Measurements from ENCODE around the gene SLC9A9.
"Not testable (repeated sequence)": the region's sequence is repeated elsewhere in the genome, so short reads cannot be mapped to it uniquely, and the experiment has no call there.

The SLC9A9 gene

GRCh38 chr3:143439817-143440216, 408.5 kb downstream of the SLC9A9 start:
- no peak overlapping the region for H3K4me3 ChIP-seq (ENCODE audit: low read length)
- TF ChIP-seq ZNF274 (IDR thresholded peaks at IDR 0.05; ENCODE audit: low read depth, low read length): no peak

DNA sequence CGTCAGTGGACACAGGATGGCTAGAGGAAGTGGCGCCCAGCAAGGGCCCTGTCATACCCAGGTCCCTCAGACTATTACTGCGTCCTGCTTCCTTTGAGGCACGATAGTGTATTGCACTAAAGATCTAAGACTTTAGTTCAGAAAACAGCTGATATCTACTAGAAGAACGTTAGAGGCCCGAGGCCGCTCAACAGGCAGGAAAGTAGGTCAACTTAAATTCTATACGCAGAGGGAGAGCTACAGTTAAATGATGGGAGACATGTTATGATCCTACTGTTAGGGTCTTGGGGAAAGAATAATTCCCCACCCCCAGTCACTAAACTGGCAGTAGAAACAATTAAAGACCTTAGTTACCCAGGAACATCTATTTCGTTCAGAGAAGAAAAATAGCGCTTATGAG, 410.9 kb downstream of the SLC9A9 start:
- no peak overlapping the region for H3K4me3 ChIP-seq (ENCODE audit: low read length)
- TF ChIP-seq ZNF274 (IDR thresholded peaks at IDR 0.05; ENCODE audit: low read depth, low read length): no peak

GRCh38 chr3:143436231-143436930, 411.9 kb downstream of the SLC9A9 start:
- H3K4me3 ChIP-seq (ENCODE audit: low read length): no peak overlapping the region
- TF ChIP-seq ZNF274 (IDR thresholded peaks at IDR 0.05; ENCODE audit: low read depth, low read length): no peak

DNA sequence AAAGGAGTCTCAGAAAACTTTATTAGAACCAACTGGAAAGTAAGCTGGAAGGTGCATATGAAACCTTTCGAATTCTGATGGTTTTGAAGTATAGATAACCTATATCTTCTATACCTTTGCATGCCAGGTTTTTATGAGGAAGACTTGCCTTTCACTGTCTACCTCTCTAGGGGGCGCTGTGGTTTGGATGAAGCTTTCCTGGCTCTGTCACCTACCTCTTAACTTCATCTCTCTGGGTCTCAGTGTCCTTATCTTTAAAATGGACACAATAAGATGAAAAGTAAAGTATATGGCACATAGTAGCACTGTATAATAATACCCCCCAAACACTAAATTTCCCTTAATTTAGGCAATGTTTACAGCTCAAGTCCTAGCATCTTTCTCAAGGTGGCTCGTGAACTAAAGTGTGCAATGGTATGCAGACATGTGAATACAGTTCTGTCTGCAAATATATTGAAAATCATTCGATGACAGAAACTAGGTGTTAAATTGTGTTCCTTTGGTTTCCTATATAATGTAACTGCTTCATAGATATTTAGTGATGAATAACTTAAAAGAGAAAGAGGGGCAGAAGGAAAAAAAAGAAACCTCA, 414.4 kb downstream of the SLC9A9 start:
- TF ChIP-seq ZNF274 (IDR thresholded peaks at IDR 0.05; ENCODE audit: low read depth, low read length): no peak
- H3K4me3 ChIP-seq (ENCODE audit: low read length): no peak overlapping the region

- not testable (repeated sequence) for H3K4me3 ChIP-seq (ENCODE audit: low read length)
Measured at GRCh38 chr3:143431298-143431697, 417.0 kb downstream of the SLC9A9 start.

- H3K4me3 ChIP-seq (ENCODE audit: low read length): no peak overlapping the region
- no peak for TF ChIP-seq ZNF274 (IDR thresholded peaks at IDR 0.05; ENCODE audit: low read depth, low read length)
Measured at GRCh38 chr3:143430568-143430967, 417.7 kb downstream of the SLC9A9 start.

- no peak overlapping the region for H3K4me3 ChIP-seq (ENCODE audit: low read length)
- no peak for TF ChIP-seq ZNF274 (IDR thresholded peaks at IDR 0.05; ENCODE audit: low read depth, low read length)
Measured at GRCh38 chr3:143429628-143430514, 418.4 kb downstream of the SLC9A9 start.

GRCh38 chr3:143428294-143428693, 420.0 kb downstream of the SLC9A9 start:
- no peak overlapping the region for H3K4me3 ChIP-seq (ENCODE audit: low read length)
- no peak for TF ChIP-seq ZNF274 (IDR thresholded peaks at IDR 0.05; ENCODE audit: low read depth, low read length)

- no peak overlapping the region for H3K4me3 ChIP-seq (ENCODE audit: low read length)
- TF ChIP-seq ZNF274 (IDR thresholded peaks at IDR 0.05; ENCODE audit: low read depth, low read length): no peak
Measured at GRCh38 chr3:143427631-143428030, 420.6 kb downstream of the SLC9A9 start.

GRCh38 chr3:143424874-143425273, 423.4 kb downstream of the SLC9A9 start:
- no peak for TF ChIP-seq ZNF274 (IDR thresholded peaks at IDR 0.05; ENCODE audit: low read depth, low read length)
- H3K4me3 ChIP-seq (ENCODE audit: low read length): no peak overlapping the region

- TF ChIP-seq ZNF274 (IDR thresholded peaks at IDR 0.05; ENCODE audit: low read depth, low read length): no peak
- no peak overlapping the region for H3K4me3 ChIP-seq (ENCODE audit: low read length)
Measured at GRCh38 chr3:143421556-143421955, 426.7 kb downstream of the SLC9A9 start.

- TF ChIP-seq ZNF274 (IDR thresholded peaks at IDR 0.05; ENCODE audit: low read depth, low read length): no peak
- H3K4me3 ChIP-seq (ENCODE audit: low read length): no peak overlapping the region
Measured at GRCh38 chr3:143419611-143420010, 428.7 kb downstream of the SLC9A9 start.

- no peak for TF ChIP-seq ZNF274 (IDR thresholded peaks at IDR 0.05; ENCODE audit: low read depth, low read length)
- no peak overlapping the region for H3K4me3 ChIP-seq (ENCODE audit: low read length)
Measured at GRCh38 chr3:143418391-143418790, 429.9 kb downstream of the SLC9A9 start.

GRCh38 chr3:143416229-143416628, 432.0 kb downstream of the SLC9A9 start:
- TF ChIP-seq ZNF274 (IDR thresholded peaks at IDR 0.05; ENCODE audit: low read depth, low read length): no peak
- no peak overlapping the region for H3K4me3 ChIP-seq (ENCODE audit: low read length)
